Measurements from ENCODE around the gene FAM168A. TPM values are rescaled to one million over a fixed set of nuclear protein-coding genes. Genes with fewer than 3 reads are reported as not detected.

Gene FAM168A
- total and polyA plus RNA-seq, 9 of the 15 experiments (the other 6 are each of a cell fraction or from before 2014, with no cell fraction given): 0.44 to 7.2 (median 2.9) TPM

- TF ChIP-seq ZNF518B (CRISPR knock-in tag; IDR thresholded peaks at IDR 0.05) (no peak), ZNF561 (CRISPR knock-in tag; conservative IDR thresholded peaks at IDR 0.05) (no peak), MTA2 (IDR thresholded peaks at IDR 0.05; ENCODE audit: low read depth) (no peak), HNRNPH1 (optimal IDR thresholded peaks at IDR 0.05; ENCODE audit: low read depth, low read length) (no peak), DNMT1 (IDR thresholded peaks at IDR 0.05) (no peak), CAMTA2 (CRISPR knock-in tag; conservative IDR thresholded peaks at IDR 0.05) (no peak), IRF2 (CRISPR knock-in tag; IDR thresholded peaks at IDR 0.05) (no peak), THRA (IDR thresholded peaks at IDR 0.05) (no peak), SIX5 (IDR thresholded peaks at IDR 0.05; ENCODE audit: borderline replicate concordance in 1 of 2, insufficient read depth in 1 of 2, low read depth in 1 of 2, low read length in 2 of 2) (no peak), NR2C2 (CRISPR knock-in tag; IDR thresholded peaks at IDR 0.05) (peak; percentile 80; the same call in 1 of the 2 replicates), NR2C2 (tag; IDR thresholded peaks at IDR 0.05) (peak; percentile 90), ZSCAN32 (CRISPR knock-in tag; IDR thresholded peaks at IDR 0.05) (no peak), ZNF133 (CRISPR knock-in tag; IDR thresholded peaks at IDR 0.05) (no peak), ZNF785 (CRISPR knock-in tag; IDR thresholded peaks at IDR 0.05) (no peak), XRCC3 (IDR thresholded peaks at IDR 0.05) (no peak), RFX5 (IDR thresholded peaks at IDR 0.05; ENCODE audit: low read depth, low read length) (no peak), EWSR1 (IDR thresholded peaks at IDR 0.05; ENCODE audit: borderline replicate concordance, low read depth, partially characterized antibody) (no peak), ZNF224 (CRISPR knock-in tag; IDR thresholded peaks at IDR 0.05) (no peak), ZEB2 (IDR thresholded peaks at IDR 0.05) (peak; percentile 79), RBM15 (IDR thresholded peaks at IDR 0.05; ENCODE audit: insufficient read depth, low read length) (no peak), VEZF1 (CRISPR knock-in tag; IDR thresholded peaks at IDR 0.05) (no peak; the same call in 1 of the 2 replicates), FOXP1 (CRISPR knock-in tag; IDR thresholded peaks at IDR 0.05) (no peak), TFAM (CRISPR knock-in tag; conservative IDR thresholded peaks at IDR 0.05) (no peak), EZH2 (IDR thresholded peaks at IDR 0.05; ENCODE audit: borderline replicate concordance, low read depth, low read length) (no peak)
Observed at GRCh38 chr11:73376803-73377629, 220.9 kb downstream of the FAM168A start (continued).
